NCI-H69 (cell line): ENCODE measurements around the gene NF2.
"Not testable (repeated sequence)": the region's sequence is repeated elsewhere in the genome, so short reads cannot be mapped to it uniquely, and the experiment has no call there.

Source experiments
- DNase-seq: peaks from one replicate; lab custom pipeline; 2025; lab: John Stamatoyannopoulos, UW

The NF2 gene

DNA sequence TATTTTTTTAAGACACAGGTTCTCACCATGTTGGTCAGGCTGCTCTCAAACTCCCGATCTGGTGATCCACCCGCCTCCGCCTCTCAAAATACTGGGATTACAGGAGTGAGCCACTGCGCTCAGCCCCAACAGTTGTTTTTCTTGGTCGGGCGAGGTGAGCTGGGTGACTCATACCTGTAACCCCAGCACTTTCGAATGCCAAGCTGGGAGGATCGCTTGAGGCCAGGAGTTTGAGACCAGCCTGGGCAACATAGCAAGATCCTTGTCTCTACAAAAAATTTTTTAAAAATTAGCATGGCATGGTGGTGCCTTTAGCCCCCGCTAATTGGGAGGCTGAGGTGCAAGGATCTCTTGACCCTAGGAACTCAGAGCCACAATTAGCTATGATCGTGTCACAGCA is 7.0 kb upstream of the NF2 start:
- no peak for DNase-seq

DNA sequence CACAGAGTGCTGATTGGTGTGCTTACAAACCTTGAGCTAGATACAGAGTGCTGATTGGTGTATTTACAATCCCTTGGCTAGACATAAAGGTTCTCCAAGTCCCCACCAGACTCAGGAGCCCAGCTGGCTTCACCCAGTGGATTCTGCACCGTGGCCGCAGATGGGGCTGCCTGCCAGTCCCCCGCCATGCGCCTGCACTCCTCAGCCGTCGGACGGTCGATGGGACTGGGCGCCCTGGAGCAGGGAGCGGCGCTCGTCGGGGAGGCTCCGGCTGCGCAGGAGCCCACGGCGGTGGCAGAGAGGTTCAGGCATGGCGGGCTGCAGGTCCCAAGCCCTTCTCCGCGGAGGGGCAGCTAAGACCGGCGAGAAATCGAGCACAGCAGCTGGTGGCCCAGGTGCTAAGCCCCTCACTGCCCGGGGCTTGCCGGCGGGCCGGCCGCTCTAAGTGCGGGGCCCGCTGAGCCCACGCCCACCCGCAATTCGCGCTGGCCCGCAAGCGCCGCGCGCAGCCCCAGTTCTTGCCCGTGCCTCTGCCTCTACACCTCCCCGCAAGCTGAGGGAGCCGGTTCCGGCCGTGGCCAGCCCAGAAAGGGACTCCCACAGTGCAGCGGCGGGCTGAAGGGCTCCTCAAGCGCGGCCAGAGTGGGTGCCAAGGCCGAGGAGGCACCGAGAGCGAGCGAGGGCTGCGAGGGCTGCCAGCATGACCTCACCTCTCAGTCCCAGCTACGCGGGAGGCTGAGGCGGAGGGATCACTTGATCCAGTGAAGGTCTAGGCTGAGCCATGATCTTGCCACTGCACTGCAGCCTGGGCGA is 5.4 kb upstream of the NF2 start:
- not testable (repeated sequence) for DNase-seq

DNA sequence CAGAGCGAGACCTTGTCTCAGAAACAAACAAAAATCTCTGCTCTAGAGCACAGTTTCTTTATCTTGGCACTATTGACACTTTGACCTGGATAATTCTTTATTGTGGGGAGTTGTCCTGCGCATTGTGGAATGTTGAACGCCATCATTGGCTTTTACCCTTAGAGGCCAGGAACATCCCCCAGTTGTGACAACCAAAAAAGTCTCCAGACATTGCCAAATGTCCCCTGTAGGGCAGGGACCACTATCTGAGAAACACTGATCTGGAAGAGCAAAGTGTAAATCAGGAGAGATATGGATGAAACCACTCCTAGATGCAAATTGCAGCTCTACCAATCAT is 4.8 kb upstream of the NF2 start:
- no peak for DNase-seq

DNA sequence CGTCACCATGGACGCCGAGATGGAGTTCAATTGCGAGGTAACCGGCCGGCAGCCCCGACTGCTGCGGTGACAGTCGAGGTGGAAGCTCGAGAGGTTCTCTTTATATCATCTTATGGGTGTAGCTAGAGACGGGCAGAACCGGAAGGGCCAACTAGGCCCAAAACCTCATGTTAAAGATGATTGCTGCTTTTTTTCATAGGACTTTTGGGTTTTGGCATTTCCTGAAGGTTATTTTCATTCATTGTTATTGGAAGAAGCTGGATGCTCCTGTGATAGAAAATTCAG is 585 bp downstream of the NF2 start:
- DNase-seq, result no peak

DNA sequence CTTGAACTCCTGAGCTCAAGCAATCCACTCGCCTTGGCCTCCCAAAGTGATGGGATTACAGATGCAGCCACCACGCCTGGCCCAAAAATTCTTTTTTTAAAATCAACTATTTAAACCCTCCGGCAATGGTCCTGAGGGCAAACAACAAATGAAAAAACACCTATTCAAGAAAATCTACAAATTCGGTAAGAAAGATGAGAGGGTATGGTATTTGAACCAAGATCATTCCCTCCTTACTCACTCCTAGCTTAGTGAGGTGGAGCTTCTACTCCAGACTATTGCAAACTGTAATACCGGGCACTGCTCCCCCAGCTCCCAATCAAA is 2.1 kb downstream of the NF2 start:
- no peak for DNase-seq

DNA sequence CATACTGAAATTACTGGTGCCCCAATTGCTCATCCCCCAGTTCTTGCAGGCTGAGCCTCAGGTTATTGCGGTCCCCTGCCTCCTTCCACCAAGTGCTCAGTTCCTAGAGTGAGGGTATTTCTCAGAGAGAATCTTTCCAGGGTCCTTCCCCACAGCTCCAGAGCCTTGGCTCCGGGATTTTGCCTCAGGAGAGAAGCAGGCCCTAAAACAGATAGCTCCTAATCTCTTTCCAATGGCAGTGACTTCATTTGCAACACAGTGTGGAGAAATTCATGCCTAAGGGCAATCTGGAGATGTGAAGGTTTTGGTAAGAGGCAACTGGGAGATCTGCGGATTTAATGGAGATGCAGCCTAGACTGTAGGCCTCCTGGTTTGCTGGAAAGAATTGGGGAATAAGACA is 2.9 kb downstream of the NF2 start:
- DNase-seq, result no peak

DNA sequence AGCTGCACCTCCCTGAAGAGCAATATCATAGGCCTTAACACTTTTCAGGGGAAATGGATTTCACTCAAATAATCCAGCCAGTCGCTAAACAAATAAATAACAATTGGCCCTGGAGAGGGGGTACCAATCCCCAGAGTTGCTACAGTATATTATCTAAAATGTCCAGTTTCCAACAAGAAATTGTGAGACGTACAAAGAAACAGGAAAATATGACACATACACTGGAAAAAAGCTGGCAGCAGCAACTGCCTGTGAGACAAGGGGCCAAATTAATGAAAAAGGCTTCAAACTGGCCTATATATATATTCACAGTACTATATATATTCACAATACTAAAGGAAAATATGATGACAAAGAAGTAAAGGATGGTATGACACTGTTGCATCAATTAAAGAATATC is 4.0 kb downstream of the NF2 start:
- DNase-seq, result no peak

DNA sequence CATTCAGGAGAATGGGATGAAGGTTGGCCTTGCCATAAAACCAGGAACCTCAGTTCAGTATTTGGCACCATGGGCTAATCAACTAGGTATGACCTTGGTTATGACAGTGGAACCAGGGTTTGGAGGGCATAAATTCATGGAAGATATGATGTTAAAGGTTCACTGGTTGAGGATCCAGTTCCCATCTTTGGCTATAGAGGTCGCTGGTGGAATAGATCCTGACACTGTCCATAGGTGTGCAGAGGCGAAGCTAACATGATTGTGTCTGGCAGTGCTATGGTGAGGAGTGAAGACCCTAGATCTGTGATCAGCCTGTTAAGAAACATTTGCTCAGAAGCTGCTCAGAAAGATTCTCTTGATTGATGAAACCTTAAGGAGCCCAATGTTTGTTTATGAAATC is 5.7 kb downstream of the NF2 start:
- peak; percentile 13 for DNase-seq

DNA sequence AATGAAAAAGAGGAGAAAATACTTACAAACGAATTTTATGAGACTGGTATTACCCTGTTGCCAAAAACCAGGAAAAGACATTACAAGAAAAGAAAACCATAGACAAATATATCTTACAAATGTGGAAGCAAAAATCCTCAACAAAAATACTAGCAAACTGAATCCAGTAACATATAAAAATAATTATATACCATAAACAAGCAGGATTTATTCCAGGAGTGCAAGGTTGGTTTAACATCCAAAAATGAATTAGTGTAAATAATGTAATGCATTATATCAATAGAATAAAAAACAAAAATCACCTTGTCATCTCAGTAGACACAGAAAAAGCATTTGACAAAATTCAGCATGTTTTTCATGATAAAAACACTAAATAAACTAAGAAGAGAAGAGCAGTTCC is 7.3 kb downstream of the NF2 start:
- no peak for DNase-seq

DNA sequence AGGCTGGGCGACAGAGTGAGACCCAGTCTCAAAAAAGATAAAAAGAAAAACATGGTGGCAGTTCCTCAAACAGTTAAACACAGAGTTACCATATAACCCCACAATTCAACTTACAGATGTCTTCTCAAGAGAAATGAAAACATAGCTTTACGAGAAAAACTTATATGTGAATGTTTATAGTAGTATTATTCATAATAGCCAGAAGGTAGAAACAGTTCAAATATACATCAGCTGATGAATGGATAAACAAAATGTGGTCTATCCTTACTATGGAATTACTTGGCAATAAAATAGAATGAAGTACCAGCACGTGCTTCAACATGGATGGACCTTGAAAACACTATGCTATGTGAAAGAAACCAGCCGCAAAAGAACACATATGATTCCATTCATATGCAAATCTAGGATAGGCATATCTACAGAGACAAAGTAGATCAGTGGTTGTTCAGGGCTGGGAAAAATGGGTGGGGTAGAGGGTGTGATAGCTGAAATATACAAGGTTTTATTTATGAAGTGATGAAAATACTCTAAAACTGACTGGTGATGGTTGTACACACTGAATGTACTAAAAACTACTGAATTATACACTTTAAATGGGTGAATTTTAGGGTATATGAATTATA is 12.4 kb downstream of the NF2 start:
- no peak for DNase-seq

DNA sequence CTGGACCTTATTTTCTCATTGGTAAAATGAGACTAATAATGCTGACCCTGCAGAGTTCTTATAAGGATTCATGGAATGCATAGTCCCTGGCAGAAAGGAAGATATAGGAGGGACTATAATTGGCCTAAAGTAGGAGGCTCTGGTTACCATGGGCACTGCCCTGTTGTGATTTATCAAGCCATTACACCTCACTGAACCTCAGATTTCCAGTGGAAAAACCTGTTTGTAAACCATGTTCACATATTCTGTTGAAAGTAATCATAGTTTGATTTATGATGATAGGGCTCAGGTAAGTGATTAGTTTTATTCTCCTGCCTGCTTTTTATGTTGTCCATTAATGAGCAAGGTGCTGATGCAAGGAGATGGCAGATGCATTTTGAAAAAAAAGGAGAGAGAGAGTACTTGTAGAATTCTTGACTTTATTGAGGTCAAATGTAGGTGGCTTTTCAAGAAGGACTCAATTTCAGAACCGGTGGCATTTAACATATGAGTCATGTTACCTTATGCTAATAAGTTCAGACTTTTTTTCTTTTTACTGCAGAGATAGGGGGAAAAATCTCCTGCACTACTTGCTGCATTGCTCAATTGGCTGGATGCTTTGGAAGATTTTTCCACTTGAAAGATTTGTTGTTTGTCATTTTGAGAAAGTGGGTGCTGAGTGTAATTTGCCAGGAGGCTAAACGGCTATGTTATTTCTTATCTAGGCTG is 14.6 kb downstream of the NF2 start:
- peak; percentile 53 for DNase-seq

DNA sequence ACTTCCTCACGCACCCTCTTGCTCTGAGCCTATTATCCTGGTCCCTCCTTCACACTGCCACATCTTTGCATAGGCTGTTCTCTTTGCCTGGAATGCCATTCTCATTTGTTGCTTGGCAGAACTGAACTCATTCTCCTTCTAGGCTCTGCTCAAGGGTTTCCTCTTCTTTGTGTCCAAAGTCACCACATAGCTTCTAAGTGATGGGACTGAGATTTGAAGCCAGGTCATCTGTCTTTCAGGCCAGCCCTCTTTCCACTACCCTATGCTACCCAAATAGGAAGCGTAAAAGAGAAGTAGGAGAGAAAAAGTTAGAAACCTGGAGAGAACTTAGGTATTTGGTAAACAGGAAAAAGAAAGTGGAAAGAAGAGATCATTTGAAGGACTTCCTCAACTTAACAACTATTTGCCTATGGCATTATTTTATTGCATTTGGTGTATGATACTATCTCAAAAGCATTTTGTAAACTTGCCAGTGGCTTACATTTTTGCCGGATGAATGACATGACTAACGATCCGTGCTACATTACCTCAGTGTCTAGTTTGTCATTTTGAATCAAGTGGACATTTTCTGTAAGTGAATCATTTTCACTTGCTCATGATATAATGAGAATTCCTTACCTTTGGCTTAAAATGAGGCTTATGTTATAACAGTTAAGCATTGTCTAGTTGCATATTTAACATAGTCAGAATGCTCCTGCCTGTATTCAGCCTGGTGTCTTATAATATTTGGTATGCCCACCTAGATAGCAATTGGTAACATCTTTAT is 18.5 kb downstream of the NF2 start:
- peak; percentile 30 for DNase-seq

DNA sequence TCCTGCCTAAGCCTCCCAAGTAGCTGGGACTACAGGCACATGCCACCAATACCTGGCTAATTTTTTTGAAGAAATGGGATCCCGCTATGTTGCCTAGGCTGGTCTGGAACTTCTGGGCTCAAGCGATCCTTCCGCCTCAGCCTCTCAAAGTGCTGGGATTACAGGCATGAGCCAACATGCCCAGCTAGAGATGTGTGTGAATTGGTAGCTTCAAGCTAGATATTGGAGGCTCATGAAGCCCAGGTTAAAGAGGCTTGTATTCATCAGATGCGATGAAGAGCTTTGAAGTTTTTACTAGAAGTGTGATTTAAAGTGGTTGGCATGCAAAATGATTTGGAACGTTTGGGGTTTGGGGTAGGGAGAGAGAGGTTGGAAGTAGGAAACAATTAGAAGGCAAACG is 19.6 kb downstream of the NF2 start:
- no peak for DNase-seq

DNA sequence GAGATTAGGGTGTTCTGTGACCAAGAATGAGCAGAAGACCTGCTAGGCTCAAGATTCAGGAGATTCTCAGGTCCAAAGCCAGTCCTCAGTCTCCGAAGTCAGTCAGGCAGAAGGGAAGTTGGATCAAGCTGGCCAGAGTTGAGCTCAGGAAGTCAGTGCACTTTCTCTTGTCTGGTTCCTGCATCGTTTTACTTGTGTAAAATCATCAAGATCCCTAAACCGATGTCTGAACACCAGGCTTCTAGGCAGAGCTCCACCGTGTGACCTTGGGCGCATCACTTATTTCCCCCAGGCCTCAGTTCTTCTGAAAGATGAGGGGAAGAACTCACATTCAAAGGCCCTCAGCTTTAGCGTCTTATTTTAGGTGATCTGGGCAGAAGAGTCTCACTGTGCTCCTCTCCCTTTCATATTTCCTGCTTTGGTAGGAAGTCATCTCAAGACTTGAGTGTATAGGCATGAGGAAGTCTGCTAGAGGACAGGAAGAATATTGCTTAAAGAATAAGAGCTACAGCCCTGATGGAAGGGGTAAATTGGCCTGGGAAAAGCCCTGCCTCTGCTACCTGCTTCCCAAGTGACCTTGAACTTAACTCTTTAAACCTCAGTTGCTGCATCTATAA is 20.2 kb downstream of the NF2 start:
- no peak for DNase-seq

DNA sequence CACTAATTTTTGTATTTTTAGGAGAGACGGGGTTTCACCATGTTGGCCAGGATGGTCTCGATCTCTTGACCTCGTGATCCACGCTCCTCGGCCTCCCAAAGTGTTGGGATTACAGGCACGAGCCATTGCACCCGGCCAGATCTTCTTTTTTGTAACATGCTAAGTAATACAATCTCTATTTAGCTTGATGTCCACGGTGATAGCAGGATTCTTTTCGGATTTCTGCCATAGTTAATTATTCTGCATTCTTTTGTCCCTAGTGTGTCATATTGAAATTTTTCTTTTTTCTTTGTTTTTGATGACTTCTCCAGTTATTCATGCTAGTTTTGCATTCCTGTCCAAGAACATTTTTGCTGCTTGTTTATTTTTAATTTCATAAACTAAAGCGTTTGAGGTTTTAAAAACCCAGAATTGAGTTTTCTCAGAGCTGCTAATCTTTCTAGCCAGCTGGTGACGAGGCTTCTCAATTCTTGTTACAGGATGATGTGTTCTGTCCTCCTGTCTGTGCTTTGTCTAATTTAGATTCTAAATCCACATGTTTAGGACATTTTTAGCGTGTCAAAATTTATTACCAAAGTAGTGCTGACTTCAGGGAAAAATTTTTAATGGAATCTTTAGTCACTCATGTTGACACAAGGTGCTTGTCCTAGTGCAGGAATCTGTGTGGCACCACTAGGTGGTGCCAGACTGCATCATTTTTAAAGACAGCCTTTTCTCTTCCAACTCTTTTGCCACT is 21.8 kb downstream of the NF2 start:
- DNase-seq, result peak; percentile 73

DNA sequence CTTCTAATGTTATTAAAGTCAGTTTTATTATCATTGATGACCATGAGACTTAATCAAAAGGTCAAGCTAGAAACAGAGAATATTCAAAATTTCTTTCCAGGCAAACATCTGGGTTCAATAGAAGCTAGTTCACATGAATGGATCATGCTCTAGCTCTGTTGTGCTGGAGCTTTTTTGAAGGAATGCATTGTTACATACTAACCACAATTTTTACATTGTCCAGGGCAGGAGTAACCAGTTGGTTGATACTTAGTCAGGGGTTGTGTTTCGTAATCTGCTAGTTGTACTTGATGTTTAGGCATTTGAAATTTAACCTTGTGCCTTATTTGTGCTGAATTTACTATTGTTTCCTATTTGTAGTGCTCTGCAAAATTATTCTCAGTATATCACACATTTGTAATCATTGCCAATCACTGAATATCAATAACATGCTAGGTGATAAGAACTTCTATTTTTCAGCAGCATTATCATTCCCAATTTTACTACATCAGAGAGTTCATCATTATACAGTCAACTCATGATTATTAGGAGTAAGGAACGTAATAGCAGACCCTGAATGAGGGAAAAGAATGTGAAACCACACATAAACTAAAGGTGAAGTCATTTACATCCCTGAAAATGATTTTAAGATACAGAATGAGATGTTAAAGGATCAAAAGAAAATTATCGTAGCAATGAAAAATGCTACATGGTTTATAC is 23.2 kb downstream of the NF2 start:
- DNase-seq, result no peak

DNA sequence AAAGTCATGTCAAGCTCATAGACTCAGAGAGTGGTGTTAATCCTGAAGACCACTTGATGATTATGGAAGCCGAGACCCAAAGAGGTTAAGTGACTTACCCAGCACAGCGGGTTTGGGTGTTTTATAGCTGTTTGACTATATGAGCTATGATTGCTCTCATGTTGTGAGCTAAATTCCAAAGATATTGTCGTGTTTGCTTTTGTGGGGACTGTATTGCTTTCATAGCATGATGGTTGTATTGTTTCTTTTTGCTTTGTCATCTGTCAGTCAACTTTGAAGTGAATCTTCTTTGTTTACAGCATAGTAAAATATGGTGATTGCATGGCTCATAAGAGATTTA is 23.7 kb downstream of the NF2 start:
- DNase-seq, result no peak

DNA sequence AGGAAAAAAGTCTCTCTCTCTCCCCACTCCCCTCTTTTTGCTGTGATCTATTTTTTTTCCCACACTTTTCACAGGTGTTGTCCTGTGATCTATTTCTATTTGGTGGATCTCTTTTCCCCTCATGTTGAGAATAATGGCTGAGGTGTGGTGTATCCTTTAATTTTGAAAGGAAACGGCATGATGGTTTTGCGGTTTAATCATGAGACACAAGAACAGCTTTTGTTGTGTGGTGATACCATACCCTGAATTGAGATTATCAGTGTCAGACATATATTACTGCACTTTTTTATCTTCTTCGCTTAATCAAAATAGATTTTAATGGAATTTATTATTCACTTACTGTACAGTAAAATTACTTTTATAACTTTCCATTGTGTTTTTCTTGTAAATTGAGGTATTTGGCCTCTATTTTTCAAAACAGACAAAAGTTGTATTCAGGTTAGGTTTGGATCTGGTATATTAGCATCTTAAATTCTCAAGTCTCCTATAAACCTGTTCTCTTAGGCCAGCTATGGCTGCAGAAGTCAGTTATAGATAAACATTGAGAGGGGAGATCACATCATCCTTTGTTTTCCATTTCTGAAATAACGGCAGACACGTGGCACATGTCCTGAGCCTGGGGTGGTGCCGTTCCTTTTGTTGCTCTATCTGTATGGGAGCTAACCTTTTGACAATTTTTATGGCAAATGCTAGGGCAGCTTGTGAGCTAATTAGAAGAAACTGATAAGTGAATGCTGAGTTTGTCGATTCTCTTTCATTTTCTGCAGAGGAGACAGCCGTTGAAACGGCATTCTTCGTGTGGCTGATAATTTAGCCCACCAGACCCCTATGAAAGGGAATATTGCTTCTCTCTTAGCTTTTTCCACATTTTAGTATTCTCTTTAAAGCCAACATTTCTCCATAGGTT is 25.8 kb downstream of the NF2 start:
- DNase-seq, result no peak

DNA sequence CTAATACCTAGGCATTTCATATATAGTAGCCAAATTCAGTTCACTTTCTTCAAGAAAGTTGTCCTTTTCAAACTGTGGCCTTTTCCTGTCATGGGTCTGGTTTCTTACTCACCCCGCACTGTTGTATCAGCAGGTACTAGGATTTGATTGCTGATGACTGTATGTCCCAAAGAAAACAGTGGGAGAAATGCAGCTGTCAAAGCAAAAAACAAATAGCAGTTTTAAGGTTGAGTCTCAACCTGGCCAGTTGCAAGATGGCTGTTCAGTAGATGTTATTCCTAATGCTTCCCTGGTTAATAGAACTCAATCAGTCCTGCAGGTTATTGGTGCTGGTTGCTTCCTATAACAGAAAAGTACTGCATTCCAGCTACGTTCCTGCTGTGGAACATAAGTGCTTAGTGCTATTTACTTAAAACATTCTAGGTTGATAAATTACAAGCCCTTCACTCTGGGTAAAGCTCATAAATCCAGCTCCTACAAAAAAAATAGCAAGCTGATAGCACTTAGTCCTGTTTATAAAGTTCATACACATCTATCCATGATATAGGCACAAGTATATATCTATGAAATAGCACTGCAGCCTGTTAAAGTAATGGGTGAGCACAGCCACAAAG is 26.6 kb downstream of the NF2 start:
- DNase-seq, result no peak

DNA sequence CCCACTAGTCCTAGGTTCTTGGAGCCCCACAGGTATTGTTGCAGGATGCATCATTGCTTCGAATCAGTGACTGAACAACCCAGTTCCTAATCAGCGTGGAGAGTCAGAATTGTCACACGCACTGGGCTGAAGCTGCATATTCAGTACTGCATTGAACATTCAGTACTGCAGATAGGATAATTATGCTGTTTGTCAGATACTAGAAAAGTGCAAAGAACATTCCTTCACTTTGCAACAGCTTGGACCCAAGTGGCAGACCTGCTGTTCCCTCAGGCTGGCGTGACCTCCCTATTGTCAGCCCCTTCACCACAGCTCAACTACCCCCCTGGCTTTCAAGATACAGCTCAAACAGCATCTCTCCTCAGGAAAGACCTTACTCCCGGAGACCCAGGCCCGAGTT is 27.6 kb downstream of the NF2 start:
- DNase-seq, result no peak
